C4-2B (cell line): ENCODE data around the gene RAPGEF1.

Source experiments
- H3K27ac ChIP-seq: fragments of 450-650 bp; 2 replicates; pipeline ENCODE4 v1.5.1; 2017
- ZFX ChIP-seq: fragments of 450-650 bp; IDR thresholded peaks from 2 replicates; pipeline ENCODE4 v1.6.1; 2017
- TF ChIP-seq, protein P1 (sequence below): fragments of 450-650 bp; conservative IDR thresholded peaks from 2 replicates; pipeline ENCODE4 v1.5.1; 2017; ENCODE audit warnings: mild to moderate bottlenecking

Gene RAPGEF1

DNA sequence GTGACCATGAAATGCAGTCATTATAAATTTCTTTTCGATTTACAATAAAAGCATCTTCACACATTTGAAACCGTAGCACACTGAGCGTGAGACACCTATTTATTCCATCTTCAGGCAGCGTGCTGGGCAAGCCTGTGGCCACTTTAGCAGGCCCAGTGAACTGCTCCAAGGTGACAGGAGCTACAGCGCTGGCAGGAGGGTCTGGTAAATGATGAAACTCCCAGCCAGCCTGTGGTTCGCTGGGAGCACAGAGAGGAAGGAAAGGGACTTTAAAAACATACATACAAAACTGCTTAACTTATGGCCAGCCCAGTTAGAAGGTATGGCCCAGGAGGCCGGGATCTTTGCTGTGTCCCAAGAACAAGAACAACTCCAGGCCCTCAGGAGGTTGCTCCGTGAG, 5.1 kb downstream of the RAPGEF1 start:
- H3K27ac ChIP-seq = no peak overlapping the region

DNA sequence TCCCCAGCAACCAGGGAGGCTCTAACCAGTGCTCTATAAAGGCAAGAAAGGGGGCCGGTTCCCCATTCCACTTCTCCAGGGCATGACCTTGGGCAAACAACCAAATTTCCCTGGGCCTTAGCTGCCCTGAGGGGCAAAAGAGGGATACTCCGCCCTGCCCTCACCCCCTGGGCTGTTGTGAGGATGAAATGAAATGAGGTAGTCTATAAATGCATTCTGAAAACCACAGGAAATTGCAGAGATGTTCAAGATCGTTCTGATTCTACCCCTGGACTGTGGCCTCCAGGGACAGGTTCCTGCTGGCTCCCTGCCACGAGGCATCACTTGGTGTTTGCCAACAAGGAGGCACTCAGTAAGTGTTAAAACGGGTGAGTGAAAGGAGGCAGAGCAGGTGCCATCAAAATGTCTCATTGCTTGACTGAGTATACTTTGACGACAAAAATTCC, 5.7 kb downstream of the RAPGEF1 start:
- TF ChIP-seq, protein P1, sequence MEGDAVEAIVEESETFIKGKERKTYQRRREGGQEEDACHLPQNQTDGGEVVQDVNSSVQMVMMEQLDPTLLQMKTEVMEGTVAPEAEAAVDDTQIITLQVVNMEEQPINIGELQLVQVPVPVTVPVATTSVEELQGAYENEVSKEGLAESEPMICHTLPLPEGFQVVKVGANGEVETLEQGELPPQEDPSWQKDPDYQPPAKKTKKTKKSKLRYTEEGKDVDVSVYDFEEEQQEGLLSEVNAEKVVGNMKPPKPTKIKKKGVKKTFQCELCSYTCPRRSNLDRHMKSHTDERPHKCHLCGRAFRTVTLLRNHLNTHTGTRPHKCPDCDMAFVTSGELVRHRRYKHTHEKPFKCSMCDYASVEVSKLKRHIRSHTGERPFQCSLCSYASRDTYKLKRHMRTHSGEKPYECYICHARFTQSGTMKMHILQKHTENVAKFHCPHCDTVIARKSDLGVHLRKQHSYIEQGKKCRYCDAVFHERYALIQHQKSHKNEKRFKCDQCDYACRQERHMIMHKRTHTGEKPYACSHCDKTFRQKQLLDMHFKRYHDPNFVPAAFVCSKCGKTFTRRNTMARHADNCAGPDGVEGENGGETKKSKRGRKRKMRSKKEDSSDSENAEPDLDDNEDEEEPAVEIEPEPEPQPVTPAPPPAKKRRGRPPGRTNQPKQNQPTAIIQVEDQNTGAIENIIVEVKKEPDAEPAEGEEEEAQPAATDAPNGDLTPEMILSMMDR = no peak
- no peak for TF ChIP-seq ZFX
- no peak overlapping the region for H3K27ac ChIP-seq

More for the DNA sequence above, 5.1 kb downstream of the RAPGEF1 start:
- TF ChIP-seq, protein P1 = no peak
- no peak for TF ChIP-seq ZFX

DNA sequence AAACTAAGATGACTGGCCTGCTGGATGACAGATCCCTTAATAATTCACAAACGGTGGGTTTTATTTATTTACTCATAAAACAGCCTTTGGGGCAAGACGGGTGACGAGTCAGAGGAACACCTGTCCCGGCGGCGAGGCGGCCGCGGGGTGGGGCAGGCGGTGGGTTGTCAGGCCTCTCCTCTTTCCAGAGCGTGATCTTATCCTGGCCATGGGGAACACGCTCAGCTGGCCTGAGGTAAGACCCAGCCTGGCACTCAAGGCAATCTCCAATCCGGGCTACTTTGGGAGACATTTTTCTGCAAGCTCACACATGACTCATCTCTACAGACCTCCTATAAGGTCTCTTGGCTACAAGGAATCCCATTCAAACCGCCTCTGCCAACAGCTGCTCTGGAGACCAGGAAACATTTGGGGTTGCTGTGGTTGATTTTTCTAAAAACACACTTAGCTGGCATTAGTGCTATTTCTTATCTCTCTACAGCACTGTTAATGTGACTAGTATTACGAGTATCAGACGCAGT, 6.3 kb downstream of the RAPGEF1 start:
- H3K27ac ChIP-seq = no peak overlapping the region
- no peak for TF ChIP-seq ZFX
- TF ChIP-seq, protein P1 = no peak

DNA sequence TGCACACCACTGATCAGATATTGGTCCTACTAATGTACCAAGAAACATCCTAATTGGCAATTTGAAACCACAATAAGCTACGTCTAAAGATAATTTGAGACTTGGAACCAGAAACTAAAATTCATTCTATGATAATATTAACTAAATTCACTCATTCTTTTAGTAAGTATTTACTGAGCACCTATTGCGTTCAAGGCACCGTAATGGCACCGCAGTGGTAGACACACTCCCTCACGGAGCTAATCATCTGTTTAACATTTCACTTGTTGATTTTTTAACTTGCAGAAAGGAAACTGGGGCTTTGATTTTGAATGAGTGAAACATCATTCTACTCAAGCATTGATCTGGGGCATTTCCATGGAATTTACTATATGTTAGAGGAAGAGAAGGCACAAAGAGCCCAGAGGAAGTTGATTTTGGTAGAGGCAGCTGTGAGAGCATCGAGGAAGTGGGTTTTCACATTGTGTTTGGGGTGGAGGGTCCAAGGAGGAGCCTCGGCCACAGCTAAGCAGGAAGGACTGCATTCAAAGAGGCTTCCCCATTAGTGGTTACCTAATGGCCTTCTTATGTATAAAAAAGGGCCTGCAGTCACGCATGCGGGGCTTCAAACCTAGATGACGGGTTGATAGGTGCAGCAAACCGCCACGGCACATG, 7.1 kb downstream of the RAPGEF1 start:
- H3K27ac ChIP-seq = no peak overlapping the region
- TF ChIP-seq ZFX = no peak
- TF ChIP-seq, protein P1 = no peak

DNA sequence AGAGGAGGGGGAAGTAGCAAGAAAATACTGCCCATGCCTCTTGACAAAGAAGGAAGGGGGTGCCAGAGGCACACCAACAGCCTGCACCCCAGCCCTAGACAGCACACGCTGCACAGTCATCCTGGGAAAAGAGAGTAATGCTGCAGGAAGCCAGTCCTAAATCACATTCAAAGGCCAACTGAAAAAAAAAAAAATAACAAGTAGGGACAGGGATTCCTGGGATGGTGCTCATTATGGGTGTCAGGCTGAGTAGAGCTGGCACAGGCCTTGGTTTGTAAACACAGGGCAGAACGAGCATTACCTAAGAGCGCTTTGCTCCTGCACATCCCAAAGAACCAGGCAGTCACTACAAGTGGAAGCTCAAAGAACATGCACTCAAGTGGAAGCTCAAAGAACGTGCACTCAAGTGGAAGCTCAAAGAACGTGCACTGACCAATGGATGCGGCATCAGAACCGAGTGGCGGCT, 7.8 kb downstream of the RAPGEF1 start:
- no peak for TF ChIP-seq ZFX
- TF ChIP-seq, protein P1 = no peak
- no peak overlapping the region for H3K27ac ChIP-seq

DNA sequence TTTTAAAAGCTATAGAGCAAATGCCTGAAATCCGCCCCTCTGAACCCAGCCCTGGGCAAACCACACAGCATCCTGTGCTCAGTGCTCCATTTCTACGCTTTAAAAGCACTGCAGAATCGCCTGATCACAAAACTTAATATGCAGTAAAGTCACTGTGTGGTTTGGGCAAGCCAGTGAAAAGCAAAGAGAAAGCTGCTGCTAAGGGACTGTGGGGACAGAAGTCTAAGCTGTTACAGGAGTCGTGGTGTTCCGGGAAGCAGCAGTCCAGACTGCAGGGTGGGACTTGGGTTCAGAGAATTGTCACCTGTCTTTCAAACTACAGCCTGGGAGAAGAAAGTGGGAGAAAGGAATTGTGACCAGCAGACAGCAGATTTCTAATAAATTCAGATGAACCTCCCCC, 8.2 kb downstream of the RAPGEF1 start:
- no peak overlapping the region for H3K27ac ChIP-seq
- TF ChIP-seq, protein P1 = no peak
- no peak for TF ChIP-seq ZFX

DNA sequence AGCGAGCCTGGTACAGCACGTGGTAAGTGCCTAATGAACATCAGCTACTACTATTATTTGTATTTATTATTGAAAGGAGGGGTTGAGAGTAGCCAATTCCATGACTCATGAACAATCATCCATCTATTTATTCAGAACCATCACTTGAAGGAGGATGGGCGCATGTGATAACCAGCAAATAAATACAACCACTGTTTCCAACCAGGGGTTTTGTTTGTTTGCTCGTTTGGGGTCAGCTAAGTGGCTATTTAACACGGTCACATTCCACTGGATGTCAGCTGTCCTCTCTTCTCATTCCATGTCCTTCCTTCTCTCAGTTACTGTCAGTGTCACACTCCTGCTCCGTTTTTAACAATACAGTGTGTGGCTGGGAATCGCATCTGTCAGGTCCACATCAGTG, 8.6 kb downstream of the RAPGEF1 start:
- no peak overlapping the region for H3K27ac ChIP-seq
- no peak for TF ChIP-seq ZFX
- TF ChIP-seq, protein P1 = no peak
